NCI-H128 (cell line): ENCODE measurements around the gene INO80.
"Not testable (repeated sequence)": the region's sequence is repeated elsewhere in the genome, so short reads cannot be mapped to it uniquely, and the experiment has no call there.

Experiments used
- DNase-seq: peaks from one replicate; lab custom pipeline; 2025; ENCODE audit not compliant: unreplicated experiment; lab: John Stamatoyannopoulos, UW

INO80 gene

GRCh38 chr15:40964006-40964405 lies 152.1 kb downstream of the INO80 start:
- no peak for DNase-seq

DNA sequence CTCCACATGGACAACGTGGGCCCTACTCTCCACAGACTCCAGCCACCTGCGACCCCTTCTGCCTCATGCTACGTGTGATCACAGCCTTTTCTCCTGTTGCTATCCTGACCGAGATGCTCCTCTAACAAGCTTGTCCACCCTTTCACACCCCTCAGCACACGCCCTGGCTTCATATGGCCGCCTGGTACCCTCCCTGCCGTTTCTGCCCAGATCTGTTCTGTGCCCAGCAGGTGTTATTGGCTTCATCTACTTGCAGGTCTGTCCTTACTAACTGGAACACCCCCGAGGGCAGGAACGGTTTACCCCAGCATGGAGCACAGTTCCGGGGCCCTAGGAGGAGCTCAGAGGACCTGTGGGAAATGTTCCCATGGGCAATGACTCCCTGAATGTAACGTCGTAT lies 152.9 kb downstream of the INO80 start:
- no peak for DNase-seq

DNA sequence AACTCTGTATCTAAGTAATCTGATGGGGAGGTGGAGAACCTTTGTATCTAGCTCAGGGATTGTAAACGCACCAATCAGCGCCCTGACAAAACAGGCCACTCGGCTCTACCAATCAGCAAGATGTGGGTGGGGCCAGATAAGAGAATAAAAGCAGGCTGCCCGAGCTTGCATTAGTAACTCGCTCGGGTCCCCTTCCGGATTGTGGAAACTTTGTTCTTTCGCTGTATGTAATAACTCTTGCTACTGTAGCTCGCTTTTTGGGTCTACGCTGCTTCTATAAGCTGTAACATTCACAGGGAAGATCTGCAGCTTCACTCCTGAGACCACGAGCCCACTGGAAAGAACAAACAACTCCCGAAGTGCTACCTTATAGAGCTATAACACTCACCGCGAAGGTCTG lies 153.8 kb downstream of the INO80 start:
- DNase-seq = not testable (repeated sequence)

- DNase-seq = not testable (repeated sequence)
Observed at GRCh38 chr15:40961740-40962139, 154.3 kb downstream of the INO80 start.

- DNase-seq = no peak
Observed at GRCh38 chr15:40960925-40961324, 155.2 kb downstream of the INO80 start.

- DNase-seq = no peak
Observed at GRCh38 chr15:40960151-40960885, 155.8 kb downstream of the INO80 start.

GRCh38 chr15:40959331-40960141 lies 156.5 kb downstream of the INO80 start:
- DNase-seq = no peak

- no peak for DNase-seq
Observed at GRCh38 chr15:40958723-40959122, 157.4 kb downstream of the INO80 start.

DNA sequence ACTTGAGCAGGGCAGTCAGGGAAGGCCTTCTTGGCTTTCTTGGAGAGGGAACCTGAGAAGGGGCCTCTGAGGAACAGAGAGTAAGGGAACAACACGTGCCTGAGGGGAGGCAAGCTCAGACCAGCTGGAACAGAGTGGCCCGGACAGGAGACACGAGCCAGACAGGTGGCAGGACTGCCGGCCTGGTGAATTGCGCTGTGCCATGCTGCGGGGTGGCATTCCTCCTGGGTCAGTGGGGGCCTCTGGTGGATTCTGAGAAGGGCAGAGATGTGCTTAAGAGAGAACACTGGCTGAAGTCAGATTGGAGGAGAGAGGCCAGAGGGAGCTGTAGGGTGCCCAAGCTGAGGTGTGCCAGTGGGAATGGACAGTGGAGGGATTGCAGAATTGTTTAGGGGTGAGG lies 157.9 kb downstream of the INO80 start:
- no peak for DNase-seq

GRCh38 chr15:40957581-40958051 lies 158.5 kb downstream of the INO80 start:
- no peak for DNase-seq

- DNase-seq = no peak
Observed at GRCh38 chr15:40957041-40957555, 159.0 kb downstream of the INO80 start.

DNA sequence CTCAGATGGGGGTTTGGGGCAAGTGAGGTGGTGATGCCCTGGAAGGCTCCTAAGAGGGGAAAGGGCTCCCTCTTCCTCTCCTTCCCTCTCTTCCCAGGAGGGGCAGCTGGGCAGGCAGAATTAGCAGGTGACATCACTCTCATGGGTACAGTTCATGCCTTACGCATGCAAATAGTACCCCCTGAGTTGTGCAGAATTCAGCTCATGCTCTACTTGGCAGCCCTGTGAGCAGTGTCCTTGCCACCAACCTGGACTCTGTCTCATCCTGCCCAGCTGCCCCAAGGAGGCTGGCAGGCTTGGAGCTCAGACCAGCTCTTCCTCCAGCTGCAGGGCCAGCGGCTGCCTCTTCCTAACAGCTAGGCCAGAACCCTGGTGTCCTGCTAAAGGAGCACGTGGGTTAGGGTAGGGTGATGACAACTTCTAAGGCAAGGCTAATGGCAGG lies 159.5 kb downstream of the INO80 start:
- no peak for DNase-seq

DNA sequence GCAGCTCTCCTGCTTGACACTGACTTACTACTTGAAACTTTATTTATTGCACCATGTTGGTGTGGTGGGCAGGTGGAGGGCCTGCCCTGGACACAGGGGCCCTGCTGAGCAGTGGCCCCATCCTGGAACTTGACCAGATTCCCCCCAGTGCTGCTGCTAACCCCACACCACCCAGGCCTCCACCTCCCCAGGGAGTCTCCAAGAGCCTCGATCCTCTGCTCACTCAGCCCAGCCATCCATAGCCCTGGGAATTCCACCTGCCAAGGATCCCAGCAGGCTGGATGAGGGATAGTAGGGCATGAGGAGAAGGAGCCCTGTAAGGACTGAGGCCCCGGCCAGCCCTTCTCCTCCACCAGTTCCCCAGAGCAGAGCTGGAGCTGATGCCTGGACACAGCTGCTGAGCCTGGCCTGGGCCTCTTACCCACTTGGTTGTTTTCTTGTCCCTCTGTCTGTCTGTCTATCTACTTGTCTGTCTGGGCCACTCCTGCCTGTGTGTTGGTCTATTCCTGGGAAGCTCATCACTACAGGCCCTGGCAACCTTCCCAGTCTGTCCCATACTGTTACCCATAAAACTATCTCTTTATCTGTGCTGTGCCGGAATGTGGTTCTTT lies 160.0 kb downstream of the INO80 start:
- no peak for DNase-seq

DNA sequence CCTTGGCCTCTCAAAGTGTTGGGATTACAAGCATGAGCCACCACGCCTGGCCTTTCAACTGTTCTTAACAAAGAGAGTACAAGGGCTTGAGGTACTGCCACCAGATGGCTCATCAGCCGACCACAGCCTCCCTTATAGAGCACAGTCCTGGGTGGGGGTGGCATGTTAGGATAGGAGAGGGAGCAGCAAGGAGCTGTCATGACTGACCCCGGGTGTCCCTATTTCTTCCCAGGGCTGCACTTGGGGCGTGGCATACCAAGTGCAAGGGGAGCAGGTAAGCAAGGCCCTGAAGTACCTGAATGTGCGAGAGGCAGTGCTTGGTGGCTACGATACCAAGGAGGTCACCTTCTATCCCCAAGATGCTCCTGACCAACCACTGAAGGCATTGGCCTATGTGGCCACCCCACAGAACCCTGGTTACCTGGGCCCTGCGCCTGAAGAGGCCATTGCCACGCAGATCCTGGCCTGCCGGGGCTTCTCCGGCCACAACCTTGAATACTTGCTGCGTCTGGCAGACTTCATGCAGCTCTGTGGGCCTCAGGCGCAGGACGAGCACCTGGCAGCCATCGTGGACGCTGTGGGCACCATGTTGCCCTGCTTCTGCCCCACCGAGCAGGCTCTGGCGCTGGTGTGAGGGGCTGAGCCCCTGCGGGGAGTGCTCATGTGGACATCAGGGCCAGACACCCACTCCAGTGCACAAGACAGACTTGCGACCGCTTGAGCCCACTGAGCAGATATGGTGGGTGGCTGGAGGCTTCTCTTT lies 160.8 kb downstream of the INO80 start:
- no peak for DNase-seq

DNA sequence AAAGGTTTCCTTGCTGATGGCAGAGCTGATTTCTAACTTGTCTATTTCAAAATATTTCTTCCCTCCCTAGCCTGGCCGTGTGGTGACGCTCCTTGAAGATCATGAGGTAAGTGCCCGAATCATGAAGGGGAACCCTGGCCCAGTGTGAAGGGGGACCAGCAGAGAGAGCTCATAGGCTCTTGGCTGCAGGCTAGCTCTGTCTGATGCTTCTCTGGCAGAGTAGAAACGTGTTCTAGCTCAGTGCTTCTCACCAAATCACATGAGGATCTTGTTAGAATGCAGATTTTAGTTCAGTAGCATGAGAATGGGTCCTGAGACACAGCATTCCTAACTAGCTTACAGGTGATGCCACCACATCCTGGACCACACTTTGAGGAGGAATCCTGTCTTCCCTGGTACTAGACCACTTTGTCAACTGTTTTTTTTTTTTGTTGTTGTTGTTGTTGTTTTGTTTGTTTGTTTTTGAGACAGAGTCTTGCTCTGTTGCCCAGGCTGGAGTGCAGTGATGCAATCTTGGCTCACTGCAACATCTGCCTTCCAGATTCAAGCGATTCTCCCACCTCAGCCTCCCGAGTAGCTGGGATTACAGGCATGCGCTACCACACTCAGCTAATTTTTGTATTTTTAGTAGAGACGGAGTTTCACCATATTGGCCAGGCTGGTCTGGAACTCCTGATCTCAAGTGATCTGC lies 161.8 kb downstream of the INO80 start:
- DNase-seq = not testable (repeated sequence)

DNA sequence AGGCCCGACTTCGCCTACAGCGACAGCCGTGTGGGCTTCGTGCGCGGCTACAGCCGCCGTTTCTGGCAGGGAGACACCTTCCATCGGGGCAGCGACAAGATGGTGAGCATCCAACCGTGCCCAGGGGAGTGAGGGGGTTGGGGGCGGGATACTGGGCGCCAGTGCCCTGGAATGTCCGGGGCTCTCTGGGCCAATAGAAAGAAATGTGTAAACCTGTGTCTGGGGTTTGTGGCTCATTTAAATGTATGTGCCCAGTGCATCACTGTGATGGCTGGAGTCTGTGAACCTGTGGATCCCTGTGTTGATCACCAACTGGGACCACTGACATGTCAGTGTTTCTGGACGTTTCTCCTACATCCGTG lies 162.4 kb downstream of the INO80 start:
- no peak for DNase-seq

DNA sequence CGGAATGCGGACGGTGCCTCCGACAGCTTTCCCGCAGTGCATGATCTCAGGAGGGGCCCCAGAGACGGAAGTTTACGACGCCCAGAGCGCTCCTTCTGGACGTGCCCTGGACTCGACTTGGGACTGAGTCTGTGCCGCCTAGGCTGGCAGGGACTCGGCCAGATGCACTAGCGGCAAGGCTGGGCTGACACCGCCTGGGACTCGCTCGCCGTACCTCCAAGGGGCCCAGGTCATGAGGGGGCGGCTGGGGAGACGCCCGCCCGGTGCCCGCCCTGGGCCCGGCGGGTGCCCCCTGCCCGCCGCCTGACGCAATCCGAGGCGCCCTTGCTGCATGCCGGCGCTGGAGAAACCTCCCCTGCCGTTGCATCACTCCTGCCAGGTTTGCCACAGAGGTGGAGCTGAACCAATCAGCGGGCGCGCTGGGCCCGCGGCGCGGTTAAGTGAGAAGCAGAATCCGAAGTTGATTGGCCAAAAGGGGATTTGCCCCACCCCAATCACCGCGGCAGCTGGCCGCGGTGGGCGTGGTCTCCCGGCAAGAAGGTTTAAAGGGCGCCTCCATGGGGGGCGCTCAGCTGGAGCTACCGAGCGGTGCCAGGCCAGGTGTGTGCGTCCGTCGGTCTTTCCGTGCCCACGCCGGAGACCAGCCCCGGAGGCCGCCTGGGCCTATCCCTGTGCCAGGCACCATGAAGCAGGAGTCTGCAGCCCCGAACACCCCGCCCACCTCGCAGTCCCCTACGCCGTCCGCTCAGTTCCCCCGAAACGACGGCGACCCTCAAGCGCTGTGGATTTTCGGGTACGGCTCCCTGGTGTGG lies 163.0 kb downstream of the INO80 start, which contains the start of gene CHAC1:
CHAC1 (plus strand) TSS at position 571 of the 812 bp plus-strand sequence; CDS start at position 684, 113 bp downstream.
- peak; percentile 83 for DNase-seq

- DNase-seq = no peak
Observed at GRCh38 chr15:40952301-40952900, 163.7 kb downstream of the INO80 start.

DNA sequence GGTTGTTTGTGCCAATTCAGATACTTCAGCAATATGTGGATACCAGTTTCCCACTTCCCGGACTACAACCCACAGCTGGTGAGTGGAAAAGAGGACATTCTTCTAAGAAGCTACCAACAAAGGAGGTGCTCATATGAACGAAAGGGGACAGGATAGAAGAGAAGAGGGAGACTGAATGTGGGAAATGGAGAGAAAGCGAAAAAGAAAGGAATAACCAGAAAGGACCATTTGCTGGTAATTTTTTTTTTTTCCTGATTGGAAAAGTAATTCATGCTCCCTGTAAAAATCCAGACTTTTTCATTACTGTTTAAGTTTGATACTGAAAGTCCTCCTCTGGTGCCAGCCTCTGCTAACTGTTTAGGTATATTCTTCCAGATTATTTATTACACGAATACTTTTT lies 164.3 kb downstream of the INO80 start:
- DNase-seq = no peak
